ENCODE data around the gene ASTN2. TPM values are rescaled to one million over a fixed set of nuclear protein-coding genes. Genes with fewer than 3 reads are reported as not detected.

Gene ASTN2
- total RNA-seq, 1 donor from 2014 or later: 13.6 TPM

DNA sequence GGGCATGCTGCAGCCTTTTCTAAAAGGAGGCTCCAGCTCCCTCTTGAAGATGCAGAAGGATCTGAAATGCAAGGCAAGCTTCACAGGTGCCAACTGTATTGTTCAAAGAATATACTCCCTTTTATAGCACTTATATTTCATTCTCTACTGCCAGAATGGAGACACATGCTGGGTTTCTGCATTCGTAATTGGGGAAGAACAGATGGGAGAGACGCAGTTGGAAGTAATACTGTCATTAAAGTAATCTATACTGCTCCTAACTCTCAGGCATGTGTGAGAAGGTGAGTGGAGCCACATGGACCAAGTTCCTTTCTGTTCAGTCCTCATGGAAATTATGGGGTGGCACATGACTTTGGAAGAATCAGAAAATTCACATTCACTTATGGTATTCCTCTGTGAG lies 501.3 kb downstream of the ASTN2 start:
- Histone ChIP-seq H3K27ac (ENCODE audit: low read depth, low read length) (no peak overlapping the region), H4K20me1 (ENCODE audit: insufficient read depth, low read length) (no peaks in the 10 kb centered on the region), H3K79me2 (ENCODE audit: insufficient read depth, low read length) (no peaks in the 10 kb centered on the region), H3K4me3 (ENCODE audit: insufficient read depth, low read depth, low read length) (no peak overlapping the region), H3K4me1 (ENCODE audit: insufficient read depth, low read length) (peaks cover 9% of the 10 kb centered on the region), H3K36me3 (ENCODE audit: insufficient read depth, low read length) (no peaks in the 10 kb centered on the region), H3K9ac (ENCODE audit: low read length) (no peak overlapping the region), H3K27me3 (ENCODE audit: insufficient read depth, low read length) (no peaks in the 10 kb centered on the region), H3K4me2 (ENCODE audit: low read length) (no peak overlapping the region), H3K9me3 (ENCODE audit: insufficient read depth, low read depth, low read length) (no peaks in the 10 kb centered on the region), H2AFZ (ENCODE audit: low read depth, low read length) (no peak overlapping the region)
- Mint-ChIP-seq H3K27ac (ENCODE audit: unreplicated experiment) (no peak overlapping the region), H3K36me3 (ENCODE audit: low read depth, unreplicated experiment) (no peaks in the 10 kb centered on the region), H3K27me3 (ENCODE audit: low read depth, unreplicated experiment) (no peaks in the 10 kb centered on the region), H3K4me3 (ENCODE audit: unreplicated experiment) (no peak overlapping the region), H3K4me1 (ENCODE audit: low read depth, unreplicated experiment) (peaks cover 4% of the 10 kb centered on the region), H3K9me3 (ENCODE audit: unreplicated experiment) (no peaks in the 10 kb centered on the region)
- TF ChIP-seq EZH2 (IDR thresholded peaks at IDR 0.05; ENCODE audit: insufficient read depth, low read length): no peak
- TF ChIP-seq, protein P1, sequence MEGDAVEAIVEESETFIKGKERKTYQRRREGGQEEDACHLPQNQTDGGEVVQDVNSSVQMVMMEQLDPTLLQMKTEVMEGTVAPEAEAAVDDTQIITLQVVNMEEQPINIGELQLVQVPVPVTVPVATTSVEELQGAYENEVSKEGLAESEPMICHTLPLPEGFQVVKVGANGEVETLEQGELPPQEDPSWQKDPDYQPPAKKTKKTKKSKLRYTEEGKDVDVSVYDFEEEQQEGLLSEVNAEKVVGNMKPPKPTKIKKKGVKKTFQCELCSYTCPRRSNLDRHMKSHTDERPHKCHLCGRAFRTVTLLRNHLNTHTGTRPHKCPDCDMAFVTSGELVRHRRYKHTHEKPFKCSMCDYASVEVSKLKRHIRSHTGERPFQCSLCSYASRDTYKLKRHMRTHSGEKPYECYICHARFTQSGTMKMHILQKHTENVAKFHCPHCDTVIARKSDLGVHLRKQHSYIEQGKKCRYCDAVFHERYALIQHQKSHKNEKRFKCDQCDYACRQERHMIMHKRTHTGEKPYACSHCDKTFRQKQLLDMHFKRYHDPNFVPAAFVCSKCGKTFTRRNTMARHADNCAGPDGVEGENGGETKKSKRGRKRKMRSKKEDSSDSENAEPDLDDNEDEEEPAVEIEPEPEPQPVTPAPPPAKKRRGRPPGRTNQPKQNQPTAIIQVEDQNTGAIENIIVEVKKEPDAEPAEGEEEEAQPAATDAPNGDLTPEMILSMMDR (IDR thresholded peaks at IDR 0.05; ENCODE audit: insufficient read depth, low read depth, low read length): no peak
- no peak for DNase-seq (ENCODE audit: low read depth)
- no peak for FAIRE-seq

DNA sequence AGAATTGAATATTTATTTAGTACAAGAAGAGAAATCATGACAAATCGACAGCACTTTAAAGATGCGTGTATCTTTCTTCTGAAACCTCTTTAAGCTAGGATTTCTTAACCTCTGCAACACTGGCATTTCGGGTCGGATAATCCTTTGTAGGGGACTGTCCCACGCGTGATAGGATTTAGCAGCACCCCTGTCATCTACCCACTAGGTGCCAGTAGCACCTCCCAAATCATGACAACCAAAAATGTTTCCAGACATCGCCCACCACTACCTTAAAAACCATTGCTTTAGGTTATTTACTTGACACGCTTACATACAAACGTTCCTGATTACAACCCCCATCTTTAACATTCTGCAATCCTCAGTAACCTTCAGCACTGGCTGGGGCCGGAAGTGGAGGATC lies 504.7 kb downstream of the ASTN2 start:
- TF ChIP-seq EZH2 (IDR thresholded peaks at IDR 0.05; ENCODE audit: insufficient read depth, low read length): no peak
- TF ChIP-seq, protein P1 (IDR thresholded peaks at IDR 0.05; ENCODE audit: insufficient read depth, low read depth, low read length): no peak
- H3K9me3 ChIP-seq (ENCODE audit: insufficient read depth, low read depth, low read length): no peaks in the 10 kb centered on the region
- Mint-ChIP-seq H3K27ac (ENCODE audit: unreplicated experiment) (no peak overlapping the region), H3K4me1 (ENCODE audit: low read depth, unreplicated experiment) (peaks cover 10% of the 10 kb centered on the region), H3K4me3 (ENCODE audit: unreplicated experiment) (no peak overlapping the region), H3K36me3 (ENCODE audit: low read depth, unreplicated experiment) (no peaks in the 10 kb centered on the region), H3K27me3 (ENCODE audit: low read depth, unreplicated experiment) (no peaks in the 10 kb centered on the region), H3K9me3 (ENCODE audit: unreplicated experiment) (no peaks in the 10 kb centered on the region)
- no peak overlapping the region for H3K27ac ChIP-seq (ENCODE audit: low read depth, low read length)
- H3K36me3 ChIP-seq (ENCODE audit: insufficient read depth, low read length): no peaks in the 10 kb centered on the region
- H3K4me1 ChIP-seq (ENCODE audit: insufficient read depth, low read length): peaks cover 9% of the 10 kb centered on the region
- no peaks in the 10 kb centered on the region for H3K79me2 ChIP-seq (ENCODE audit: insufficient read depth, low read length)
- DNase-seq (ENCODE audit: low read depth): no peak
- FAIRE-seq: no peak
- no peak overlapping the region for H3K4me2 ChIP-seq (ENCODE audit: low read length)
- H3K9ac ChIP-seq (ENCODE audit: low read length): no peak overlapping the region
- no peaks in the 10 kb centered on the region for H3K27me3 ChIP-seq (ENCODE audit: insufficient read depth, low read length)
- H2AFZ ChIP-seq (ENCODE audit: low read depth, low read length): no peak overlapping the region
- H4K20me1 ChIP-seq (ENCODE audit: insufficient read depth, low read length): no peaks in the 10 kb centered on the region
- no peak overlapping the region for H3K4me3 ChIP-seq (ENCODE audit: insufficient read depth, low read depth, low read length)

DNA sequence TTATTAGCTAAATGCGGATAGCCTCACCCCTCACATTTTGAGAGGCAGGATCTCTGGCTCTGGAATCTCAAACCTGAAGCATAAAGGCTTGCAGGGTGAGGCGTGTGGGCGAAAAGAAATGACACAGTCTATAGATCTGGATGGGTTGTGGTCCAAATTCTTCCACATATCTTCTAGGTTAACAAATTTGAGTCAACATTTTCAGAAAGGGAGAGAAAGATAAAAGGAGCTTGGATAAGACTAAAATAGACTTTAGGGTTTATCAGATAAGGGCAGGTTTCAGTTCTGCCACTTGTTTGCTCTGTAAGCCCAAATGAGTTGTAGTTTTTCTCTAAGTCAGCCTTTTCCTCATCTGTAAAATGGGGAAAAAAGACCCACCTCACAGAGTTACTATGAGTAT lies 506.9 kb downstream of the ASTN2 start:
- Mint-ChIP-seq H3K27me3 (ENCODE audit: low read depth, unreplicated experiment) (no peaks in the 10 kb centered on the region), H3K9me3 (ENCODE audit: unreplicated experiment) (no peaks in the 10 kb centered on the region), H3K4me1 (ENCODE audit: low read depth, unreplicated experiment) (peaks cover 10% of the 10 kb centered on the region), H3K27ac (ENCODE audit: unreplicated experiment) (no peak overlapping the region), H3K4me3 (ENCODE audit: unreplicated experiment) (no peak overlapping the region), H3K36me3 (ENCODE audit: low read depth, unreplicated experiment) (no peaks in the 10 kb centered on the region)
- H3K4me1 ChIP-seq (ENCODE audit: insufficient read depth, low read length): peaks cover 9% of the 10 kb centered on the region
- TF ChIP-seq, protein P1 (IDR thresholded peaks at IDR 0.05; ENCODE audit: insufficient read depth, low read depth, low read length): no peak
- TF ChIP-seq EZH2 (IDR thresholded peaks at IDR 0.05; ENCODE audit: insufficient read depth, low read length): no peak
- no peak overlapping the region for H3K9ac ChIP-seq (ENCODE audit: low read length)
- H4K20me1 ChIP-seq (ENCODE audit: insufficient read depth, low read length): no peaks in the 10 kb centered on the region
- no peaks in the 10 kb centered on the region for H3K9me3 ChIP-seq (ENCODE audit: insufficient read depth, low read depth, low read length)
- no peak overlapping the region for H3K27ac ChIP-seq (ENCODE audit: low read depth, low read length)
- H3K79me2 ChIP-seq (ENCODE audit: insufficient read depth, low read length): no peaks in the 10 kb centered on the region
- no peaks in the 10 kb centered on the region for H3K27me3 ChIP-seq (ENCODE audit: insufficient read depth, low read length)
- no peaks in the 10 kb centered on the region for H3K36me3 ChIP-seq (ENCODE audit: insufficient read depth, low read length)
- FAIRE-seq (no peak), DNase-seq (ENCODE audit: low read depth) (no peak)
- H3K4me2 ChIP-seq (ENCODE audit: low read length): no peak overlapping the region
- H3K4me3 ChIP-seq (ENCODE audit: insufficient read depth, low read depth, low read length): no peak overlapping the region
- H2AFZ ChIP-seq (ENCODE audit: low read depth, low read length): no peak overlapping the region
